Esophagus squamous epithelium (tissue), 5 donors: ENCODE results near the gene MGAT5. TPM values are rescaled to one million over a fixed set of nuclear protein-coding genes. Genes with fewer than 3 reads are reported as not detected.

Source experiments
- DNase-seq: peaks from one replicate; lab custom pipeline; 2025; lab: John Stamatoyannopoulos, UW
- H3K27ac ChIP-seq, 4 donors: fragments of 200-600 bp; sonication (generic); one replicate each; pipeline ENCODE4 v1.5.1; 2016 to 2019; ENCODE audit warnings: mild to moderate bottlenecking in 1 of 4
- H3K27me3 ChIP-seq, 4 donors: fragments of 200-600 bp; sonication (generic); 1 replicate in 3 of 4; 2 replicates in 1 of 4; pipeline versions ENCODE4 v1.5.1 to v1.6.0; 2017 to 2021; ENCODE audit warnings: antibody characterized with exemption in 1 of 4
- H3K36me3 ChIP-seq, 3 donors: fragments of 200-600 bp; sonication (generic); one replicate each; pipeline ENCODE4 v1.5.1; 2016 to 2019
- H3K4me1 ChIP-seq, 3 donors: fragments of 200-600 bp; sonication (generic); one replicate each; pipeline ENCODE4 v1.5.1; 2017 to 2019
- H3K4me3 ChIP-seq, 4 donors: fragments of 200-600 bp; sonication (generic); 1 replicate in 3 of 4; 2 replicates in 1 of 4; pipeline ENCODE4 v1.5.1; 2016 to 2019; ENCODE audit warnings: mild to moderate bottlenecking in 2 of 4, moderate library complexity in 1 of 4
- H3K9me3 ChIP-seq, 3 donors: fragments of 200-600 bp; sonication (generic); one replicate each; pipeline ENCODE4 v1.5.1; 2016 to 2019
- CTCF ChIP-seq, 6 experiments: fragments of 450-650 bp in 4 of 6; fragments of 200-600 bp in 2 of 6; sonication (generic) in 2 of 6; IDR thresholded peaks; one replicate each; pipeline ENCODE4 v1.5.1; 2016 to 2019; ENCODE audit warnings: antibody characterized with exemption in 6 of 6, mild to moderate bottlenecking in 4 of 6, moderate library complexity in 4 of 6
- POLR2A ChIP-seq, 4 donors: fragments of 450-650 bp; IDR thresholded peaks; one replicate each; pipeline ENCODE4 v1.6.1; 2017; ENCODE audit warnings: antibody characterized with exemption in 4 of 4, mild to moderate bottlenecking in 4 of 4, moderate library complexity in 3 of 4
- WGBS, 2 donors: methylation state at CpG; one replicate each; pipeline ENCODE4 v1.1.5; 2018; 5-methylcytosine and 5-hydroxymethylcytosine counted together
- intact Hi-C: fragments of 100-400 bp; cut with DNase I; formaldehyde crosslinking; loops from one replicate; pipeline ENCODE4 v1.15.0; 2022
- total RNA-seq, 4 donors: library from RNA; depleted of rRNA; stranded (reverse); fragments of >200 nt; gene quantifications; one replicate each; pipeline ENCODE4 v1.1.0, GENCODE V29; 2016
- donor health status: DM: yes; HTN: yes; CAD: no.

The MGAT5 gene
- total RNA-seq, 4 donors from 2014 or later: 14.2 to 29.2 (median 24.6) TPM

- Histone ChIP-seq H3K27ac (no peak overlapping the region), H3K9me3 (no peaks in the 10 kb centered on the region), H3K36me3 (no peaks in the 10 kb centered on the region), H3K4me1 (peaks cover 0 to 21% (median 6%) of the 10 kb centered on the region in 3 donors), H3K4me3 (no peak overlapping the region), H3K27me3 (no peaks in the 10 kb centered on the region)
- DNase-seq: no peak
- intact Hi-C loops: no loop called here
- 75 to 93% methylated on average over 1 of the region's 1 CpG for WGBS, 2 donors
- no peak for TF ChIP-seq POLR2A (IDR thresholded peaks at IDR 0.05)
- TF ChIP-seq CTCF (IDR thresholded peaks at IDR 0.05): no peak
These were observed 135.5 kb downstream of the MGAT5 start for GRCh38 chr2:134389381-134389780.

GRCh38 chr2:134391751-134392160 is 137.9 kb downstream of the MGAT5 start:
- DNase-seq: no peak
- Histone ChIP-seq H3K36me3 (no peaks in the 10 kb centered on the region), H3K9me3 (no peaks in the 10 kb centered on the region), H3K27ac (no peak overlapping the region), H3K27me3 (no peaks in the 10 kb centered on the region), H3K4me3 (no peak overlapping the region), H3K4me1 (peaks cover 0 to 21% (median 6%) of the 10 kb centered on the region in 3 donors)
- 46 to 58% methylated on average over 2 of the region's 2 CpGs for WGBS, 2 donors
- TF ChIP-seq CTCF (IDR thresholded peaks at IDR 0.05): no peak
- intact Hi-C loops: no loop called here

- H3K9me3 ChIP-seq: no peaks in the 10 kb centered on the region
- H3K27me3 ChIP-seq: no peaks in the 10 kb centered on the region
- 65 to 85% methylated on average over 7 of the region's 7 CpGs for WGBS, 2 donors
- TF ChIP-seq POLR2A (IDR thresholded peaks at IDR 0.05) (no peak), CTCF (IDR thresholded peaks at IDR 0.05) (no peak)
- H3K4me3 ChIP-seq: no peak overlapping the region
- intact Hi-C loops: no loop called here
- H3K4me1 ChIP-seq: peaks cover 0 to 21% (median 6%) of the 10 kb centered on the region in 3 donors
- DNase-seq: no peak
- H3K36me3 ChIP-seq: peaks cover 0 to 8% (median 0%) of the 10 kb centered on the region in 3 donors
- no peak overlapping the region for H3K27ac ChIP-seq
These were observed 138.7 kb downstream of the MGAT5 start for GRCh38 chr2:134392442-134393074.

GRCh38 chr2:134393075-134393461 is 139.2 kb downstream of the MGAT5 start:
- no peaks in the 10 kb centered on the region for H3K27me3 ChIP-seq
- no peak for TF ChIP-seq POLR2A (IDR thresholded peaks at IDR 0.05)
- TF ChIP-seq CTCF (IDR thresholded peaks at IDR 0.05): no peak
- DNase-seq: no peak
- no peak overlapping the region for H3K27ac ChIP-seq
- peaks cover 0 to 12% (median 0%) of the 10 kb centered on the region in 3 donors for H3K36me3 ChIP-seq
- no peak overlapping the region for H3K4me3 ChIP-seq
- no peaks in the 10 kb centered on the region for H3K9me3 ChIP-seq
- intact Hi-C loops: no loop called here
- peaks cover 0 to 21% (median 6%) of the 10 kb centered on the region in 3 donors for H3K4me1 ChIP-seq
- 90 to 94% methylated on average over 3 of the region's 3 CpGs for WGBS, 2 donors

GRCh38 chr2:134395779-134396178 is 141.9 kb downstream of the MGAT5 start:
- Histone ChIP-seq H3K4me3 (no peak overlapping the region), H3K36me3 (peaks cover 0 to 12% (median 0%) of the 10 kb centered on the region in 3 donors), H3K4me1 (peaks cover 0 to 30% (median 13%) of the 10 kb centered on the region in 3 donors), H3K27ac (no peak overlapping the region), H3K9me3 (no peaks in the 10 kb centered on the region), H3K27me3 (no peaks in the 10 kb centered on the region)
- TF ChIP-seq POLR2A (IDR thresholded peaks at IDR 0.05): no peak
- TF ChIP-seq CTCF (IDR thresholded peaks at IDR 0.05): no peak
- intact Hi-C loops: no loop called here
- WGBS, 2 donors: 73 to 88% methylated on average over 1 of the region's 1 CpG
- no peak for DNase-seq
